ENCODE data around the gene GFRA1. TPM values are rescaled to one million over a fixed set of nuclear protein-coding genes. Genes with fewer than 3 reads are reported as not detected.

GFRA1 gene
- total RNA-seq, 1 experiment from 2014 or later = 0.30 TPM

DNA sequence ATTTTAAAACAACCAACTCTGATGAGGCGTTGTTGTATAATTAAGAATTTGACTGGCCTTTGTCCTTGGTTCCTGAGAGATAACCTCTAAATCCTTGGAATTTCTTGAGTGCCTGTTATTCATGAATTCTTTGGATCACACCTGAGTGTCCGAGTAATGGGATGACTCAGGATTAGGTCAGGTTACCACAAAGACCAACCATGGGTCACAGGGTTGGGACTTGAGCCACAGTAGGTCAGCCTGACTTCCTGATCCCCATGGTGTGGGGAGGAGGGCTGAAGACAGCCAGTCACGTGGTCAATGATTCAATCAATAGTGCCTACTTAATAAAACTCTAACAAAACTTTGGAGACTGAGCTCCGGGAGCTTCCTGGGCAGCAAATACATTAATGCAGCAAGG, 192.5 kb downstream of the GFRA1 start:
- no peak overlapping the region for H3K4me3 ChIP-seq (replicated peaks in 1 of 2; ENCODE audit: low read depth in 1 of 2, low read length in 2 of 2)
- H2AFZ ChIP-seq (ENCODE audit: low read depth, low read length, poor library complexity, severe bottlenecking) = no peak overlapping the region
- intact Hi-C loops (cut with micrococcal nuclease) = no loop called here
- POLR2A ChIA-PET = no interaction called here
- H3K9me3 ChIP-seq (ENCODE audit: control insufficient read depth in 1 of 2, insufficient read depth in 1 of 2, low read depth in 1 of 2, low read length in 2 of 2) = no peaks in the 10 kb centered on the region
- H3K4me1 ChIP-seq (ENCODE audit: control insufficient read depth in 1 of 2, insufficient read depth in 2 of 2, low read length in 2 of 2) = peaks cover 0 to 5% of the 10 kb centered on the region in 2 experiments; a peak in 2 of 4 replicates
- H3K4me2 ChIP-seq (ENCODE audit: low read length) = no peak overlapping the region
- RAD21 ChIA-PET (ENCODE audit: low non-redundant PET in 1 of 2, low total read pairs in 2 of 2, uncharacterized antibody in 2 of 2, unreplicated experiment in 2 of 2) = no interaction called here
- DNase-seq (ENCODE audit: low read depth, low spot score) (peak; percentile 16), ATAC-seq (peak; percentile 83)
- no peaks in the 10 kb centered on the region for H3K36me3 ChIP-seq (ENCODE audit: control insufficient read depth in 1 of 2, insufficient read depth in 2 of 2, low read length in 2 of 2)
- peaks cover 55% of the 10 kb centered on the region for H3K27me3 ChIP-seq (ENCODE audit: insufficient read depth, low read length)
- H3K9ac ChIP-seq (ENCODE audit: low read length) = no peak overlapping the region
- no peak overlapping the region for H3K27ac ChIP-seq (ENCODE audit: low read depth, low read length)
- BruUV-seq (replicated peaks) = no TSS peak
- H3K9me2 ChIP-seq (ENCODE audit: insufficient read depth) = no peaks in the 10 kb centered on the region
- H3K79me2 ChIP-seq (ENCODE audit: insufficient read depth, low read length) = no peaks in the 10 kb centered on the region
- H4K20me1 ChIP-seq (ENCODE audit: insufficient read depth) = no peaks in the 10 kb centered on the region
- CTCF ChIA-PET = no interaction called here
- TF ChIP-seq, protein P1, sequence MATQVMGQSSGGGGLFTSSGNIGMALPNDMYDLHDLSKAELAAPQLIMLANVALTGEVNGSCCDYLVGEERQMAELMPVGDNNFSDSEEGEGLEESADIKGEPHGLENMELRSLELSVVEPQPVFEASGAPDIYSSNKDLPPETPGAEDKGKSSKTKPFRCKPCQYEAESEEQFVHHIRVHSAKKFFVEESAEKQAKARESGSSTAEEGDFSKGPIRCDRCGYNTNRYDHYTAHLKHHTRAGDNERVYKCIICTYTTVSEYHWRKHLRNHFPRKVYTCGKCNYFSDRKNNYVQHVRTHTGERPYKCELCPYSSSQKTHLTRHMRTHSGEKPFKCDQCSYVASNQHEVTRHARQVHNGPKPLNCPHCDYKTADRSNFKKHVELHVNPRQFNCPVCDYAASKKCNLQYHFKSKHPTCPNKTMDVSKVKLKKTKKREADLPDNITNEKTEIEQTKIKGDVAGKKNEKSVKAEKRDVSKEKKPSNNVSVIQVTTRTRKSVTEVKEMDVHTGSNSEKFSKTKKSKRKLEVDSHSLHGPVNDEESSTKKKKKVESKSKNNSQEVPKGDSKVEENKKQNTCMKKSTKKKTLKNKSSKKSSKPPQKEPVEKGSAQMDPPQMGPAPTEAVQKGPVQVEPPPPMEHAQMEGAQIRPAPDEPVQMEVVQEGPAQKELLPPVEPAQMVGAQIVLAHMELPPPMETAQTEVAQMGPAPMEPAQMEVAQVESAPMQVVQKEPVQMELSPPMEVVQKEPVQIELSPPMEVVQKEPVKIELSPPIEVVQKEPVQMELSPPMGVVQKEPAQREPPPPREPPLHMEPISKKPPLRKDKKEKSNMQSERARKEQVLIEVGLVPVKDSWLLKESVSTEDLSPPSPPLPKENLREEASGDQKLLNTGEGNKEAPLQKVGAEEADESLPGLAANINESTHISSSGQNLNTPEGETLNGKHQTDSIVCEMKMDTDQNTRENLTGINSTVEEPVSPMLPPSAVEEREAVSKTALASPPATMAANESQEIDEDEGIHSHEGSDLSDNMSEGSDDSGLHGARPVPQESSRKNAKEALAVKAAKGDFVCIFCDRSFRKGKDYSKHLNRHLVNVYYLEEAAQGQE (IDR thresholded peaks at IDR 0.05; ENCODE audit: low read depth) = no peak
- TF ChIP-seq, protein P2, sequence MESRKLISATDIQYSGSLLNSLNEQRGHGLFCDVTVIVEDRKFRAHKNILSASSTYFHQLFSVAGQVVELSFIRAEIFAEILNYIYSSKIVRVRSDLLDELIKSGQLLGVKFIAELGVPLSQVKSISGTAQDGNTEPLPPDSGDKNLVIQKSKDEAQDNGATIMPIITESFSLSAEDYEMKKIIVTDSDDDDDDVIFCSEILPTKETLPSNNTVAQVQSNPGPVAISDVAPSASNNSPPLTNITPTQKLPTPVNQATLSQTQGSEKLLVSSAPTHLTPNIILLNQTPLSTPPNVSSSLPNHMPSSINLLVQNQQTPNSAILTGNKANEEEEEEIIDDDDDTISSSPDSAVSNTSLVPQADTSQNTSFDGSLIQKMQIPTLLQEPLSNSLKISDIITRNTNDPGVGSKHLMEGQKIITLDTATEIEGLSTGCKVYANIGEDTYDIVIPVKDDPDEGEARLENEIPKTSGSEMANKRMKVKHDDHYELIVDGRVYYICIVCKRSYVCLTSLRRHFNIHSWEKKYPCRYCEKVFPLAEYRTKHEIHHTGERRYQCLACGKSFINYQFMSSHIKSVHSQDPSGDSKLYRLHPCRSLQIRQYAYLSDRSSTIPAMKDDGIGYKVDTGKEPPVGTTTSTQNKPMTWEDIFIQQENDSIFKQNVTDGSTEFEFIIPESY (IDR thresholded peaks at IDR 0.05; ENCODE audit: extremely low read depth, insufficient replicate concordance, low read length) = no peak
- TF ChIP-seq ELF1 (IDR thresholded peaks at IDR 0.05; ENCODE audit: borderline replicate concordance, low read depth) (no peak; the same call in 1 of the 2 replicates), EGR1 (IDR thresholded peaks at IDR 0.05; ENCODE audit: low read depth) (no peak), CEBPB (IDR thresholded peaks at IDR 0.05; ENCODE audit: low read depth) (no peak), FOSL1 (IDR thresholded peaks at IDR 0.05; ENCODE audit: low read depth) (peak; percentile 61), EZH2phosphoT487 (IDR thresholded peaks at IDR 0.05; ENCODE audit: borderline replicate concordance) (no peak), SRF (IDR thresholded peaks at IDR 0.05; ENCODE audit: low read depth) (no peak), SIN3A (IDR thresholded peaks at IDR 0.05; ENCODE audit: low read depth) (no peak), SP1 (IDR thresholded peaks at IDR 0.05; ENCODE audit: low read depth) (peak; percentile 26; the same call in 1 of the 2 replicates), CBX3 (IDR thresholded peaks at IDR 0.05; ENCODE audit: low read depth) (no peak), POLR2A (IDR thresholded peaks at IDR 0.05; ENCODE audit: borderline replicate concordance, extremely low read depth, insufficient read depth, insufficient read length) (no peak), EZH2 (IDR thresholded peaks at IDR 0.05) (no peak), JUND (IDR thresholded peaks at IDR 0.05) (peak; percentile 41), POLR2AphosphoS5 (IDR thresholded peaks at IDR 0.05; ENCODE audit: low read depth, low read length) (no peak), TCF7L2 (IDR thresholded peaks at IDR 0.05; ENCODE audit: borderline replicate concordance, extremely low read depth, insufficient read depth, insufficient read length) (no peak), RAD21 (IDR thresholded peaks at IDR 0.05; ENCODE audit: low read depth) (no peak), YY1 (IDR thresholded peaks at IDR 0.05; ENCODE audit: extremely low read depth, insufficient replicate concordance, low read depth, low read length) (no peak), ZNF274 (IDR thresholded peaks at IDR 0.05; ENCODE audit: low read depth, low read length) (no peak)
- TF ChIP-seq, protein P3, sequence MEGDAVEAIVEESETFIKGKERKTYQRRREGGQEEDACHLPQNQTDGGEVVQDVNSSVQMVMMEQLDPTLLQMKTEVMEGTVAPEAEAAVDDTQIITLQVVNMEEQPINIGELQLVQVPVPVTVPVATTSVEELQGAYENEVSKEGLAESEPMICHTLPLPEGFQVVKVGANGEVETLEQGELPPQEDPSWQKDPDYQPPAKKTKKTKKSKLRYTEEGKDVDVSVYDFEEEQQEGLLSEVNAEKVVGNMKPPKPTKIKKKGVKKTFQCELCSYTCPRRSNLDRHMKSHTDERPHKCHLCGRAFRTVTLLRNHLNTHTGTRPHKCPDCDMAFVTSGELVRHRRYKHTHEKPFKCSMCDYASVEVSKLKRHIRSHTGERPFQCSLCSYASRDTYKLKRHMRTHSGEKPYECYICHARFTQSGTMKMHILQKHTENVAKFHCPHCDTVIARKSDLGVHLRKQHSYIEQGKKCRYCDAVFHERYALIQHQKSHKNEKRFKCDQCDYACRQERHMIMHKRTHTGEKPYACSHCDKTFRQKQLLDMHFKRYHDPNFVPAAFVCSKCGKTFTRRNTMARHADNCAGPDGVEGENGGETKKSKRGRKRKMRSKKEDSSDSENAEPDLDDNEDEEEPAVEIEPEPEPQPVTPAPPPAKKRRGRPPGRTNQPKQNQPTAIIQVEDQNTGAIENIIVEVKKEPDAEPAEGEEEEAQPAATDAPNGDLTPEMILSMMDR (IDR thresholded peaks at IDR 0.05 in 2 of 3, conservative IDR thresholded peaks at IDR 0.05 in 1 of 3; ENCODE audit: borderline replicate concordance in 1 of 3, insufficient read depth in 1 of 3, low read depth in 2 of 3, low read length in 2 of 3) = 0 out of 6 replicates have a peak, but pooled peaks of 1 of the 3 experiments have one; percentile 21
- TF ChIP-seq, protein P4, sequence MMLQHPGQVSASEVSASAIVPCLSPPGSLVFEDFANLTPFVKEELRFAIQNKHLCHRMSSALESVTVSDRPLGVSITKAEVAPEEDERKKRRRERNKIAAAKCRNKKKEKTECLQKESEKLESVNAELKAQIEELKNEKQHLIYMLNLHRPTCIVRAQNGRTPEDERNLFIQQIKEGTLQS (IDR thresholded peaks at IDR 0.05) = no peak
- TF ChIP-seq, protein P5, sequence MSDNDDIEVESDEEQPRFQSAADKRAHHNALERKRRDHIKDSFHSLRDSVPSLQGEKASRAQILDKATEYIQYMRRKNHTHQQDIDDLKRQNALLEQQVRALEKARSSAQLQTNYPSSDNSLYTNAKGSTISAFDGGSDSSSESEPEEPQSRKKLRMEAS (IDR thresholded peaks at IDR 0.05) = 0 out of 2 replicates have a peak, but pooled peaks have one; percentile 15
